ENCODE data around the gene AMBRA1.
"Not testable (repeated sequence)": the region's sequence is repeated elsewhere in the genome, so short reads cannot be mapped to it uniquely, and the experiment has no call there.

Gene AMBRA1

GRCh38 chr11:46371262-46371661 lies 222.6 kb downstream of the AMBRA1 start:
- DNase-seq (ENCODE audit: low read depth, low spot score) = not testable (repeated sequence)

- no peak for DNase-seq (ENCODE audit: low read depth, low spot score)
Measured at GRCh38 chr11:46370253-46370652, 223.6 kb downstream of the AMBRA1 start.

- no peak for DNase-seq (ENCODE audit: low read depth, low spot score)
Measured at GRCh38 chr11:46369458-46370152, 224.2 kb downstream of the AMBRA1 start.

GRCh38 chr11:46367916-46368267 lies 225.9 kb downstream of the AMBRA1 start:
- DNase-seq (ENCODE audit: low read depth, low spot score) = no peak

- peak; percentile 53 for DNase-seq (ENCODE audit: low read depth, low spot score)
Measured at GRCh38 chr11:46367244-46367915, 226.4 kb downstream of the AMBRA1 start.

- DNase-seq (ENCODE audit: low read depth, low spot score) = no peak
Measured at GRCh38 chr11:46366661-46367161, 227.1 kb downstream of the AMBRA1 start.

GRCh38 chr11:46366260-46366659 lies 227.6 kb downstream of the AMBRA1 start:
- DNase-seq (ENCODE audit: low read depth, low spot score) = no peak

GRCh38 chr11:46364791-46365190 lies 229.0 kb downstream of the AMBRA1 start:
- no peak for DNase-seq (ENCODE audit: low read depth, low spot score)

GRCh38 chr11:46364056-46364455 lies 229.8 kb downstream of the AMBRA1 start:
- no peak for DNase-seq (ENCODE audit: low read depth, low spot score)

- DNase-seq (ENCODE audit: low read depth, low spot score) = no peak
Measured at GRCh38 chr11:46363455-46364005, 230.3 kb downstream of the AMBRA1 start.

- no peak for DNase-seq (ENCODE audit: low read depth, low spot score)
Measured at GRCh38 chr11:46363031-46363407, 230.8 kb downstream of the AMBRA1 start.

- no peak for DNase-seq (ENCODE audit: low read depth, low spot score)
Measured at GRCh38 chr11:46362156-46363030, 231.4 kb downstream of the AMBRA1 start.

- DNase-seq (ENCODE audit: low read depth, low spot score) = peak; percentile 40
Measured at GRCh38 chr11:46361283-46362155, 232.3 kb downstream of the AMBRA1 start.

GRCh38 chr11:46360878-46361277 lies 232.9 kb downstream of the AMBRA1 start:
- DNase-seq (ENCODE audit: low read depth, low spot score) = no peak

- DNase-seq (ENCODE audit: low read depth, low spot score) = no peak
Measured at GRCh38 chr11:46359953-46360352, 233.9 kb downstream of the AMBRA1 start.

GRCh38 chr11:46357483-46357936 lies 236.3 kb downstream of the AMBRA1 start:
- DNase-seq (ENCODE audit: low read depth, low spot score) = no peak

GRCh38 chr11:46356924-46357482 lies 236.8 kb downstream of the AMBRA1 start:
- no peak for DNase-seq (ENCODE audit: low read depth, low spot score)

- no peak for DNase-seq (ENCODE audit: low read depth, low spot score)
Measured at GRCh38 chr11:46353698-46354097, 240.1 kb downstream of the AMBRA1 start.

- DNase-seq (ENCODE audit: low read depth, low spot score) = peak; percentile 54
Measured at GRCh38 chr11:46352063-46352841, 241.6 kb downstream of the AMBRA1 start.

GRCh38 chr11:46351606-46352005 lies 242.2 kb downstream of the AMBRA1 start:
- DNase-seq (ENCODE audit: low read depth, low spot score) = no peak

Measured in activated CD4-positive, CD25-positive, alpha-beta regulatory T cell treated with anti-CD3 and anti-CD28 coated beads, Interleukin-2, amount 50 U/mL, for 16 hours (primary cell).